Mesenchymal stem cell (in vitro differentiated cells and primary cell): ENCODE measurements around the gene LRRC7.

ENCODE experiments used
- DNase-seq: peaks from one replicate; pipeline ENCODE4 v3.0.0-alpha.2; 2013
- H2AFZ ChIP-seq: one replicate; pipeline ENCODE4 v1.6.1; 2013; ENCODE audit warnings: low read depth, mild to moderate bottlenecking, control low read depth, inconsistent platforms, low read length, moderate library complexity
- H2AK5ac ChIP-seq: 2 replicates; pipeline ENCODE4 v1.6.1; 2013; ENCODE audit warnings: low read length, moderate library complexity, mild to moderate bottlenecking, inconsistent platforms; ENCODE audit not compliant: severe bottlenecking
- H2BK120ac ChIP-seq: one replicate; pipeline ENCODE4 v1.6.1; 2013; ENCODE audit warnings: low read depth, mild to moderate bottlenecking, inconsistent platforms, low read length, moderate library complexity
- H2BK12ac ChIP-seq, 2 experiments: one replicate each; pipeline ENCODE4 v1.6.1; 2013; ENCODE audit warnings: inconsistent platforms in 2 of 2, low read length in 2 of 2, mild to moderate bottlenecking in 2 of 2, moderate library complexity in 2 of 2, control low read depth in 1 of 2
- H2BK15ac ChIP-seq: one replicate; pipeline ENCODE4 v1.6.1; 2013; ENCODE audit warnings: mild to moderate bottlenecking, low read depth, inconsistent platforms; ENCODE audit not compliant: poor library complexity, severe bottlenecking
- H2BK5ac ChIP-seq: 2 replicates; pipeline ENCODE4 v1.6.1; 2013; ENCODE audit warnings: low read depth, mild to moderate bottlenecking, low read length, control low read depth, inconsistent platforms; ENCODE audit not compliant: poor library complexity, severe bottlenecking
- H3K14ac ChIP-seq, 2 experiments: one replicate each; pipeline ENCODE4 v1.6.1; 2013; ENCODE audit warnings: inconsistent platforms in 2 of 2, low read length in 2 of 2, control low read depth in 1 of 2, mild to moderate bottlenecking in 1 of 2, moderate library complexity in 1 of 2
- H3K18ac ChIP-seq, 2 experiments: one replicate each; pipeline ENCODE4 v1.6.1; 2013; ENCODE audit warnings: inconsistent platforms in 2 of 2, low read length in 2 of 2, control low read depth in 1 of 2, low read depth in 1 of 2, mild to moderate bottlenecking in 1 of 2
- H3K23ac ChIP-seq, 2 experiments: one replicate each; pipeline ENCODE4 v1.6.1; 2013; ENCODE audit warnings: inconsistent platforms in 2 of 2, low read length in 2 of 2, mild to moderate bottlenecking in 2 of 2, moderate library complexity in 2 of 2, control low read depth in 1 of 2
- H3K27ac ChIP-seq: 2 replicates; pipeline ENCODE4 v1.5.1; 2013; ENCODE audit warnings: mild to moderate bottlenecking, moderate library complexity, low read length, control low read depth, inconsistent platforms; ENCODE audit not compliant: poor library complexity, severe bottlenecking
- H3K27me3 ChIP-seq, 2 experiments: 2 replicates each; pipeline versions ENCODE4 v1.6.1 to v1.7.0; 2013; ENCODE audit warnings: low read length in 2 of 2, mild to moderate bottlenecking in 2 of 2, moderate library complexity in 2 of 2, control low read depth in 1 of 2, inconsistent platforms in 1 of 2; ENCODE audit not compliant: control insufficient read depth in 1 of 2, insufficient read depth in 1 of 2
- H3K36me3 ChIP-seq, 2 experiments: 2 replicates each; pipeline versions ENCODE4 v1.6.1 to v1.7.0; 2013; ENCODE audit warnings: low read length in 2 of 2, control low read depth in 1 of 2, inconsistent platforms in 1 of 2, low read depth in 1 of 2, mild to moderate bottlenecking in 1 of 2; ENCODE audit not compliant: insufficient read depth in 2 of 2, control insufficient read depth in 1 of 2
- H3K4ac ChIP-seq, 2 experiments: one replicate each; pipeline ENCODE4 v1.6.1; 2013; ENCODE audit warnings: inconsistent platforms in 2 of 2, low read length in 2 of 2, mild to moderate bottlenecking in 2 of 2, moderate library complexity in 2 of 2, control low read depth in 1 of 2, low read depth in 1 of 2
- H3K4me1 ChIP-seq: 2 replicates; pipeline ENCODE4 v1.6.1; 2013; ENCODE audit warnings: low read depth, low read length, control low read depth; ENCODE audit not compliant: control insufficient read depth, insufficient read depth
- H3K4me2 ChIP-seq: 2 replicates; pipeline ENCODE4 v1.6.1; 2013; ENCODE audit warnings: low read length, mild to moderate bottlenecking, inconsistent platforms; ENCODE audit not compliant: poor library complexity, severe bottlenecking
- H3K4me3 ChIP-seq, 2 experiments: 2 replicates each; pipeline versions ENCODE4 v1.5.1 to v1.7.0; 2013; ENCODE audit warnings: low read length in 2 of 2, mild to moderate bottlenecking in 2 of 2, control low read depth in 1 of 2, low read depth in 1 of 2; ENCODE audit not compliant: insufficient read depth in 1 of 2
- H3K79me1 ChIP-seq: replicated peaks from 2 replicates; pipeline ENCODE4 v1.6.1; 2013; ENCODE audit warnings: mild to moderate bottlenecking, control low read depth, low read length, inconsistent platforms; ENCODE audit not compliant: poor library complexity, severe bottlenecking
- H3K9ac ChIP-seq: 2 replicates; pipeline ENCODE4 v1.7.0; 2013; ENCODE audit warnings: mild to moderate bottlenecking, low read length, moderate library complexity
- H3K9me3 ChIP-seq: 2 replicates; pipeline ENCODE4 v1.7.0; 2013; ENCODE audit warnings: mild to moderate bottlenecking, low read length; ENCODE audit not compliant: control insufficient read depth
- H4K8ac ChIP-seq: one replicate; pipeline ENCODE4 v1.6.1; 2013; ENCODE audit warnings: inconsistent platforms, mild to moderate bottlenecking, low read length, moderate library complexity
- H4K91ac ChIP-seq: one replicate; pipeline ENCODE4 v1.6.1; 2013; ENCODE audit warnings: mild to moderate bottlenecking, low read length, inconsistent platforms
- WGBS: methylation state at CpG from one replicate; pipeline ENCODE4 v1.1.7; 2013; ENCODE audit warnings: mixed read lengths; 5-methylcytosine and 5-hydroxymethylcytosine counted together

LRRC7 gene

GRCh38 chr1:69639159-69639558 is 71.4 kb downstream of the LRRC7 start:
- no peaks in the 10 kb centered on the region for H3K36me3 ChIP-seq
- H3K18ac ChIP-seq: no peak overlapping the region
- H3K4me3 ChIP-seq: no peak overlapping the region
- H4K91ac ChIP-seq: no peak overlapping the region
- no peaks in the 10 kb centered on the region for H3K9me3 ChIP-seq
- no peak overlapping the region for H3K4me2 ChIP-seq
- H2BK15ac ChIP-seq: no peak overlapping the region
- H2BK120ac ChIP-seq: no peak overlapping the region
- no peak overlapping the region for H3K4ac ChIP-seq
- no peaks in the 10 kb centered on the region for H3K79me1 ChIP-seq
- no peak overlapping the region for H3K23ac ChIP-seq
- H3K4me1 ChIP-seq: no peaks in the 10 kb centered on the region
- H3K27ac ChIP-seq: no peak overlapping the region
- H4K8ac ChIP-seq: no peak overlapping the region
- H3K27me3 ChIP-seq: no peaks in the 10 kb centered on the region
- DNase-seq: no peak
- H2AK5ac ChIP-seq: no peak overlapping the region
- H3K14ac ChIP-seq: no peak overlapping the region
- H2BK5ac ChIP-seq: no peak overlapping the region
- H2BK12ac ChIP-seq: no peak overlapping the region
- no peak overlapping the region for H2AFZ ChIP-seq
- no peak overlapping the region for H3K9ac ChIP-seq

- no peak overlapping the region for H2AFZ ChIP-seq
- no peak overlapping the region for H3K18ac ChIP-seq
- H3K4me1 ChIP-seq: no peaks in the 10 kb centered on the region
- H3K9ac ChIP-seq: no peak overlapping the region
- no peak overlapping the region for H3K27ac ChIP-seq
- H3K14ac ChIP-seq: peak overlapping the region in 1 of 2 experiments; percentile 17
- H3K79me1 ChIP-seq: no peaks in the 10 kb centered on the region
- no peaks in the 10 kb centered on the region for H3K9me3 ChIP-seq
- no peak overlapping the region for H3K4me3 ChIP-seq
- no peaks in the 10 kb centered on the region for H3K36me3 ChIP-seq
- no peak overlapping the region for H2BK15ac ChIP-seq
- no peak overlapping the region for H3K23ac ChIP-seq
- no peaks in the 10 kb centered on the region for H3K27me3 ChIP-seq
- H2AK5ac ChIP-seq: no peak overlapping the region
- no peak overlapping the region for H2BK12ac ChIP-seq
- no peak overlapping the region for H3K4me2 ChIP-seq
- H2BK120ac ChIP-seq: no peak overlapping the region
- H2BK5ac ChIP-seq: no peak overlapping the region
- no peak overlapping the region for H3K4ac ChIP-seq
- H4K91ac ChIP-seq: no peak overlapping the region
- no peak overlapping the region for H4K8ac ChIP-seq
- peak; percentile 7 for DNase-seq
These were observed 75.5 kb downstream of the LRRC7 start for GRCh38 chr1:69643266-69643665.

GRCh38 chr1:69645477-69645876 is 77.8 kb downstream of the LRRC7 start:
- Histone ChIP-seq H2BK15ac (no peak overlapping the region), H3K36me3 (no peaks in the 10 kb centered on the region), H3K27ac (no peak overlapping the region), H3K18ac (no peak overlapping the region), H3K9ac (no peak overlapping the region), H3K27me3 (no peaks in the 10 kb centered on the region), H2BK5ac (no peak overlapping the region), H3K4me3 (no peak overlapping the region), H3K9me3 (no peaks in the 10 kb centered on the region), H3K23ac (no peak overlapping the region), H2BK12ac (no peak overlapping the region), H2BK120ac (no peak overlapping the region), H4K8ac (no peak overlapping the region), H3K4me2 (no peak overlapping the region), H3K14ac (no peak overlapping the region), H3K79me1 (no peaks in the 10 kb centered on the region), H3K4ac (no peak overlapping the region), H2AK5ac (no peak overlapping the region), H4K91ac (no peak overlapping the region), H2AFZ (no peak overlapping the region), H3K4me1 (no peaks in the 10 kb centered on the region)
- WGBS: no CpG with 5 or more reads among the region's 1 CpG
- no peak for DNase-seq

GRCh38 chr1:69648486-69648885 is 80.8 kb downstream of the LRRC7 start:
- Histone ChIP-seq H3K9ac (no peak overlapping the region), H3K23ac (no peak overlapping the region), H3K14ac (no peak overlapping the region), H3K9me3 (no peaks in the 10 kb centered on the region), H3K4me2 (no peak overlapping the region), H3K18ac (no peak overlapping the region), H2BK15ac (no peak overlapping the region), H4K8ac (no peak overlapping the region), H3K27me3 (no peaks in the 10 kb centered on the region), H3K79me1 (no peaks in the 10 kb centered on the region), H3K4ac (no peak overlapping the region), H2AFZ (peak overlapping the region; percentile 6), H2AK5ac (no peak overlapping the region), H2BK5ac (no peak overlapping the region), H4K91ac (no peak overlapping the region), H2BK120ac (no peak overlapping the region), H3K36me3 (no peaks in the 10 kb centered on the region), H3K27ac (no peak overlapping the region), H2BK12ac (no peak overlapping the region), H3K4me1 (no peaks in the 10 kb centered on the region), H3K4me3 (no peak overlapping the region)
- DNase-seq: peak; percentile 46
